ENCODE data around the gene CAMTA1.

The CAMTA1 gene

DNA sequence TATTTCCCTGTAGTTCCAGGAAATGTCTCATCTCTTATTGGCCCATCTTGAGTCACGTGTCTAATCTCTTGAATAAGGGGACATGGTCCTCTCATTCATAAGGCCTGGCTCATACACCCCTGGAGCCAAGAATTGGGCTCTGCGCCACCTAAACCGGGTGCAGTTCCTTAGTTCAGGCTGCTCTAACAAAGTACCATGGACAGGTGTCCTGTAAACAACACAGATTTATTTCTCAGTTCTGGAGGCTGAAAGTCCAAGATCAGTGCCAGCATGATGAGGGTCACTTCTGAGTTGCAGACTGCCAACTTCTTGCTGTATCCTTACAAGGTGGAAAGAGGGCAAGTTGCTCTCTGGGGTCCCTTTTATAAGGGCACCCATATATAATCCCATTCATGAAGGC is 925.6 kb downstream of the CAMTA1 start:
- Histone ChIP-seq H3K9ac (ENCODE audit: low read length) (no peak overlapping the region), H3K27ac (ENCODE audit: low read depth, low read length) (no peak overlapping the region), H3K4me1 (ENCODE audit: insufficient read depth, low read length) (no peaks in the 10 kb centered on the region), H3K36me3 (ENCODE audit: insufficient read depth, low read length) (no peaks in the 10 kb centered on the region), H3K4me3 (ENCODE audit: low read depth in 1 of 2, low read length in 2 of 2) (no peak overlapping the region), H3K9me3 (ENCODE audit: low read length) (no peaks in the 10 kb centered on the region), H3K27me3 (ENCODE audit: control insufficient read depth in 1 of 2, insufficient read depth in 2 of 2, low read length in 2 of 2) (peaks cover 0 to 10% of the 10 kb centered on the region in 2 donors)

DNA sequence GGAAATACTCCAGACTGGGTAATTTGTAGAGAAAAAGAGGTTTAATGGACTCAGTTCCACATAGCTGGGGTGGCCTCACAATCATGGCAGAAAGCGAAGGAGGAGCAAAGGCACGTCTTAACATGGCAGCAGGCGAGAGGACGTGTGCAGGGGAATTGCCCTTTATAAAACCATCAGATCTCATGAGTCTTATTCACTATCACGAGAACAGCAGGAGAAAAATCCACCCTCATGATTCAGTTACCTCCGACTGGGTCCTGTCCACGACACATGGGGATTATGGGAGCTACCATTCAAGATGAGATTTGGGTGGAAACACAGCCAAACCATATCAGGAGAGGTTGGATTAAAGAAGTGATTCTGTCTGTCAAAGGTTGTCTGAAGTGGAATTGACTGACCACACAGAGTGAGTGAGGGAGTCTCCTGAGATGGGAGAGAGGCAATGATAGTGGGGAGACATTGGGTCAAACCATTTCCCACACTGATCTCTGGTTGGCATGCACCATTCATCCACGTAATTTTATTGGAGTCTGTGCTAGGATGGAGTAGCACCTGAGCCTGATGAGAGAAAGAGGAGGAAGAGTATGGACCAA is 927.6 kb downstream of the CAMTA1 start:
- H3K27me3 ChIP-seq (ENCODE audit: control insufficient read depth in 1 of 2, insufficient read depth in 2 of 2, low read length in 2 of 2), result no peaks in the 10 kb centered on the region
- no peaks in the 10 kb centered on the region for H3K4me1 ChIP-seq (ENCODE audit: insufficient read depth, low read length)
- no peaks in the 10 kb centered on the region for H3K9me3 ChIP-seq (ENCODE audit: low read length)
- no peak overlapping the region for H3K4me3 ChIP-seq (ENCODE audit: low read depth in 1 of 2, low read length in 2 of 2)
- no peak overlapping the region for H3K27ac ChIP-seq (ENCODE audit: low read depth, low read length)
- H3K36me3 ChIP-seq (ENCODE audit: insufficient read depth, low read length), result no peaks in the 10 kb centered on the region
- H3K9ac ChIP-seq (ENCODE audit: low read length), result no peak overlapping the region

DNA sequence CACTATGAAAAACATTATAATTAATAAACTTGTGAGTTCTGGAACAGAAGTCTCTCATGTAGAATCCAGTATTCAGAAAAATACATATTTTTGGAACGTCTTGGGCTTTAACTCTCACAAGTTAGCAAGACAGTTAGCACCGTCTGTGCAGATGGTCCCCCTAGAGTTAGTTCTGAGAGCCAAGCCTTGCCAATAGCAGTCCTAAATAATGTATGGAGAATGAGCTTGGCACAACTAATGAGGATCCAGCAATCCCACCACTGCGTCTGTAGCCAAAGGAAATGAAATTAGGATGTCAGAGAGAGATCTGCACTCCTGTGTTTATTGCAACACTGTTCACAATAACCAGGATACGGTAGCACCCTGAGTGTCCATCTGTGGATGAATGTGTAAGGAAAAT is 931.3 kb downstream of the CAMTA1 start:
- Histone ChIP-seq H3K4me3 (ENCODE audit: low read depth in 1 of 2, low read length in 2 of 2) (no peak overlapping the region), H3K9ac (ENCODE audit: low read length) (no peak overlapping the region), H3K36me3 (ENCODE audit: insufficient read depth, low read length) (no peaks in the 10 kb centered on the region), H3K9me3 (ENCODE audit: low read length) (no peaks in the 10 kb centered on the region), H3K27me3 (ENCODE audit: control insufficient read depth in 1 of 2, insufficient read depth in 2 of 2, low read length in 2 of 2) (no peaks in the 10 kb centered on the region), H3K27ac (ENCODE audit: low read depth, low read length) (no peak overlapping the region), H3K4me1 (ENCODE audit: insufficient read depth, low read length) (no peaks in the 10 kb centered on the region)

DNA sequence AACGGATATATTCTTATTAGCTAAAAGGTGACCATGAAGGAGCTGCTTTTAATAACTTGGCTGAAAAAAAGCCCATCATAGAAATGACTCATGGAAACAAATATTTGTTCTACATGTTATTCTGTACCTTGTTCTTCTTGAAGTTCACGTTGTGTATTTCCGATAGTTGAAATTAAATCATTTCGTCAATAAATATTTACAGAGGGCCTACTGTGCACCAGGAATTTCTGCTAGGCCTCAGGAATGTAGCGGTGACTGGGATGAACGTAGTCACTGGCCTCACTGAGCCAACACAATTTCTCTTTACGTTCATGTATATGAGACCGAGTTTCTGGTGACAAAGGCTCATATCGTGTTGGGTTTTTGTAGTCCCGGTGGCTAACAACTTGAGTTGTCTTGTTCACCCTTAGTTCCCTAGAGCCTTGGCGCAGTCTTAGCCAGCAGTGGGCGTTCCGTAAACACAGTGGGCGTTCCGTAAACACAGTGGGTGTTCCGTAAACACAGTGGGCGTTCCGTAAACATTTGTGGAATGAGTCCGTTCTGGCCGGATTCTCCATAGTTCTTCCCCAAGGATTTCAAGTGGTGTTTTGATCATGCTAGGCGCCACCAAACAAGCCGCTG is 932.6 kb downstream of the CAMTA1 start:
- Histone ChIP-seq H3K9me3 (ENCODE audit: low read length) (no peaks in the 10 kb centered on the region), H3K27me3 (ENCODE audit: control insufficient read depth in 1 of 2, insufficient read depth in 2 of 2, low read length in 2 of 2) (no peaks in the 10 kb centered on the region), H3K4me1 (ENCODE audit: insufficient read depth, low read length) (no peaks in the 10 kb centered on the region), H3K27ac (ENCODE audit: low read depth, low read length) (no peak overlapping the region), H3K9ac (ENCODE audit: low read length) (no peak overlapping the region), H3K36me3 (ENCODE audit: insufficient read depth, low read length) (no peaks in the 10 kb centered on the region), H3K4me3 (ENCODE audit: low read depth in 1 of 2, low read length in 2 of 2) (no peak overlapping the region)

DNA sequence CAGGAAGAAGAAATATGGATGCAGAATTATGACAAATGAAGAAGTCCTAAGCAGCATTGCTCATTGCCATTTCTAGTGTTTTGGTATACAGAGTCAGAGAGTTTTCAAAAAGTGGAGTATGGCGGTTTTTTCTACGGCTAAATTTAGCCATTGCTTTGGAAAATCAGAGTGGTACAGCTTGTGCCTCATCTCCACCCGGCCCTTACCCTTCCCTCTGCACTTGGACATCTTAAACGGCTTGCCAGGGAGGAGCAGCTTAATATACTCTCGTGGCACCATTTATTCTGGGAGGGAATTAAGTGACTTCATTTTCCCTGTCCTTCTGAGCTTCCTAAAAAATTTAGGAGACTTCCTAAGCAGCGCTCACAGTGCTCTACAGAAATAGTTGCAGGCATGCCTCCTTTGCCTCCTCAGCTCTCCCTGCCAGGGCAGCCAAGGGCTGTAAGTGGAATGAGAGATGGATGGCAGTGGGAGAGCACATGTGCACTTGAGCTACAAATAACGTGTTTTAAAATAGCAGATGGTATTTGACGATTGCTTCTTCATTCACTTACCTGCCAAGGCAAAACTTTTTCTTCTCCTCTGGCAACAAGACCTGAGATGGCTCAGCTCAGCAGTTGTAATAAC is 934.3 kb downstream of the CAMTA1 start:
- Histone ChIP-seq H3K4me1 (ENCODE audit: insufficient read depth, low read length) (no peaks in the 10 kb centered on the region), H3K36me3 (ENCODE audit: insufficient read depth, low read length) (no peaks in the 10 kb centered on the region), H3K27me3 (ENCODE audit: control insufficient read depth in 1 of 2, insufficient read depth in 2 of 2, low read length in 2 of 2) (no peaks in the 10 kb centered on the region), H3K4me3 (ENCODE audit: low read depth in 1 of 2, low read length in 2 of 2) (no peak overlapping the region), H3K9me3 (ENCODE audit: low read length) (no peaks in the 10 kb centered on the region), H3K27ac (ENCODE audit: low read depth, low read length) (no peak overlapping the region), H3K9ac (ENCODE audit: low read length) (no peak overlapping the region)

DNA sequence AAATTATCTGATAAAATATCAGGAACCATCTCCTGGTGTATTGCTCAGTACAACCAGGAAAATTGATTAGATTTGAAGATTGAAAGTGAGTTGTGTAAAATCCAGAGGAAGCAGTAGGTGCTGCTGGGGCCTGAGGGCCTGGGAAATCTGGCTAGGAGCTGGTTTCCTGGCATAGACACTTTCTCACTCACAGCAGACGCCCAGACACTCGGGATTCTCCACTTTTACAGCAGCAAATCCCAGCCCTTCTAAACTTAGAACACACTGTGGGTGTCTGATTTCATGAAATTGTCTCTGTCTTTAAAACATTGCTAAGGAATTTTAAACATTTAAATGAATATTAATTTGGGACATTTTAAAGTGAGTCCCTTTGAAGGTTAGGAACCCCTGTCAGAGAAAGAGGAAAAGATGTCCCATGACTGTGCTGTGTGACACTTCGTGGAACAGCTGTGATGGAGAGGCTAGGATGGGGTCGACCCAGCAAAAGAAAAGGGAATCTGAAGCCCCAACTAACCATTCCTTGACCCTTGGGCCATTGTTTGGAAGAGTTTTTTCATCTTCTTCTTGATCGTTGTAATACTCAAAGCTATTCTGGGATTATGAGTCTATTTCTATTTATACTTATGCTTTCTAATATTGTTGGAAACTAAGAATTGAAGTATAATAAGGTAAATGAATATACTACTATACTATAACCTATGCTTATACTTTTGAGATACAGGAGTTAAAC is 936.9 kb downstream of the CAMTA1 start:
- H3K27ac ChIP-seq (ENCODE audit: low read depth, low read length), result no peak overlapping the region
- H3K4me1 ChIP-seq (ENCODE audit: insufficient read depth, low read length), result no peaks in the 10 kb centered on the region
- H3K36me3 ChIP-seq (ENCODE audit: insufficient read depth, low read length), result no peaks in the 10 kb centered on the region
- H3K9me3 ChIP-seq (ENCODE audit: low read length), result no peaks in the 10 kb centered on the region
- no peaks in the 10 kb centered on the region for H3K27me3 ChIP-seq (ENCODE audit: control insufficient read depth in 1 of 2, insufficient read depth in 2 of 2, low read length in 2 of 2)
- H3K4me3 ChIP-seq (ENCODE audit: low read depth in 1 of 2, low read length in 2 of 2), result no peak overlapping the region
- H3K9ac ChIP-seq (ENCODE audit: low read length), result no peak overlapping the region

DNA sequence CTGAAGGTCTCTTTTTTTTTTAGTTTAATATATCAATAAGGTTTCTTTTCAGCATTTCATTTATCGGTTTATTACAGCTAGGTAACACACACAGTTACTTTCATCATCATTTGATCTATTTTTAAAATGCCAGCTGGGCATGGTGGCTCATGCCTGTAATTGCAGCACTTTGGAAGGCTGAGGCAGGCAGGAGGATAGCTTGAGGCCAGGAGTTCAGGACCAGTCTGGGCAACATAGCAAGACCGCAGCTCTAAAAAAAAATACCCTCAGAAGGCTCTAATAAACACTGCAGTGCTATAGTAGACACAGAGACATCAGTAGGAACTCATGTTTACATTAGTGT is 937.4 kb downstream of the CAMTA1 start:
- Histone ChIP-seq H3K4me1 (ENCODE audit: insufficient read depth, low read length) (no peaks in the 10 kb centered on the region), H3K27ac (ENCODE audit: low read depth, low read length) (no peak overlapping the region), H3K9ac (ENCODE audit: low read length) (no peak overlapping the region), H3K36me3 (ENCODE audit: insufficient read depth, low read length) (no peaks in the 10 kb centered on the region), H3K27me3 (ENCODE audit: control insufficient read depth in 1 of 2, insufficient read depth in 2 of 2, low read length in 2 of 2) (no peaks in the 10 kb centered on the region), H3K9me3 (ENCODE audit: low read length) (no peaks in the 10 kb centered on the region), H3K4me3 (ENCODE audit: low read depth in 1 of 2, low read length in 2 of 2) (no peak overlapping the region)

DNA sequence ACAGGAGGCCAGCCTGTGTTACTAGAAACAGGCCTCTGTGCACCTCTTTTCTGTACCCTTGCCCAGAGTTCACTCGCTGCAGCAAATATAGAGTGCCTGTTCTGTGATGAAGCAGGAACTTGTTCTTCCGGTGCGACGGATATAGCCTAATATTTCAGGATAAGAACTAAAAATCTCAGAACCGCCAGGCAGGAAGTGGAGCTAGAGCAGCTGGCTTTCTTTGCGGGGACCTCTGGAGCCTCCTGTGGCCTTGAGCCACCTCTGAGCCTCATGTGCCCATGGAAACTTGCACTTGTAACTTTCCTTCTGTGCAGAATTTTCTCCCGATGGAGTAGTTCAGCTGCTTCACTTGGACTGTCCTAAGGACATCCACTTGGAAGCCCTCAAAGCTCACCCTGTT is 941.4 kb downstream of the CAMTA1 start:
- Histone ChIP-seq H3K27me3 (ENCODE audit: control insufficient read depth in 1 of 2, insufficient read depth in 2 of 2, low read length in 2 of 2) (no peaks in the 10 kb centered on the region), H3K4me3 (ENCODE audit: low read depth in 1 of 2, low read length in 2 of 2) (no peak overlapping the region), H3K27ac (ENCODE audit: low read depth, low read length) (no peak overlapping the region), H3K36me3 (ENCODE audit: insufficient read depth, low read length) (no peaks in the 10 kb centered on the region), H3K9ac (ENCODE audit: low read length) (no peak overlapping the region), H3K4me1 (ENCODE audit: insufficient read depth, low read length) (no peaks in the 10 kb centered on the region), H3K9me3 (ENCODE audit: low read length) (no peaks in the 10 kb centered on the region)

DNA sequence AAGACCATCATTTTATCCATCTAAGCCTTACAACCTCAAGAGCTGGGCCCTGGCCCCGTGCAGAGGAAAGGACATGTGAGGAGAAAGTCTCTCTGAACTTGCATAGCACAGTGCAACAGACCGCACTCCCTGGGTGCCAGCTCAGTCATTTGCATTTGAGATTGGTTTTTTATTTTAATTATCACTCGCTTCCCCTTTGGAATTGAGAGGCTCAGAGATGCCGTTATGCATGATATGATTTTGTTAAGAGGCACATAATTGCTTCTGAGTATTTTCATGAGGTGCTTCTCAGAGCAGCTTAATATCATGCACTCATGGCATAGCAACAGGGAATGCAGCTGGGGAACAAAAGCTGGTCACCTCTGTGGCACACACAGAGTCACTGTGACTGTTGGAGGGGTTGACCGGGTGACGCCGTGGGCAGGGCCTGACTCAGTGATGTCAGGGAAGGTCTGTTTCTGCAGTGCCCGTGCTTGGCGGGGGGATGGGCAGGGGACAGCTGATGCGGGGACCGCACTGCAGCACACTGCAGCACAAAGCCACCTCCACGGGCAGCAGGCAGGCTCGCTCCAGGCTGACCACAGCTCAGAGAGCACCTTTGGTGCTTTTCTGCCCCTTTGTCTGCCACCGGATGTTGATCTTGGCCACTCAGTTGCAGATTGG is 942.7 kb downstream of the CAMTA1 start:
- Histone ChIP-seq H3K27me3 (ENCODE audit: control insufficient read depth in 1 of 2, insufficient read depth in 2 of 2, low read length in 2 of 2) (no peaks in the 10 kb centered on the region), H3K36me3 (ENCODE audit: insufficient read depth, low read length) (no peaks in the 10 kb centered on the region), H3K9me3 (ENCODE audit: low read length) (no peaks in the 10 kb centered on the region), H3K9ac (ENCODE audit: low read length) (no peak overlapping the region), H3K4me3 (ENCODE audit: low read depth in 1 of 2, low read length in 2 of 2) (no peak overlapping the region), H3K27ac (ENCODE audit: low read depth, low read length) (no peak overlapping the region), H3K4me1 (ENCODE audit: insufficient read depth, low read length) (no peaks in the 10 kb centered on the region)

DNA sequence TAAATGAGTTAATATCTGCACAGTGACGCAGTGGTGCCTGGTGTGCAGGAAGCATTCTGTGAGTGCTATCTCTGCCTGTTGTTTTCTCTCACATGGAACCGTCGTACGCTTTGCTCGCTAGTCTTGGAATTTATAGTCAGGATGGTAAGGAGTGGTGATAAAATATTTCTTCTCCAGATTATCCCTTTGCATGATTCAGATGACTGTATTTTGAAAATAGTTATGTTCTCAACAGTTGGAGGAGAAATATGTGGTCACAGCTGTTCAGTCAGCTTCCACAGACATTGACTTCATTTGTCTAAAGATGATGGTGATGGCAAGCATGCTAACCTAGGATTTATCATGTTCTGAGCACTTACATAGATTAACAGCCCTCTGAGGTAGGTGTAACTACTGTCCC is 944.5 kb downstream of the CAMTA1 start:
- no peak overlapping the region for H3K27ac ChIP-seq (ENCODE audit: low read depth, low read length)

DNA sequence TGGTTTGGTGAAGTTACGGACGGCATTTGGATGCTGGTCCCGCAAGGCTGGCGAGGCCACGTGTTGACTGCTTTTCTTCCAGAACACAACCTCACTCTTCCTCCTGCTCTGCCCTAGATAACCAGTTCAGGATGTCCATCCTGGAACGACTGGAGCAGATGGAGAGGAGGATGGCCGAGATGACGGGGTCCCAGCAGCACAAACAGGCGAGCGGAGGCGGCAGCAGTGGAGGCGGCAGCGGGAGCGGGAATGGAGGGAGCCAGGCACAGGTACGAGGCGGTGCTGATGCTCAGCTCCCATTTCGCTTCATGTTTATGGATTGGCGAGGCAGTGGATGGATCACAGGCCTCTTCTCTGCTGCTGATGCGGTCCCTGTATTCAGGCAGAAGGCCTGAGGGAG is 947.1 kb downstream of the CAMTA1 start:
- Histone ChIP-seq H3K36me3 (ENCODE audit: insufficient read depth, low read length) (peaks cover 5% of the 10 kb centered on the region), H3K9ac (ENCODE audit: low read length) (no peak overlapping the region), H3K27ac (ENCODE audit: low read depth, low read length) (no peak overlapping the region), H3K4me1 (ENCODE audit: insufficient read depth, low read length) (no peaks in the 10 kb centered on the region), H3K4me3 (ENCODE audit: low read depth in 1 of 2, low read length in 2 of 2) (no peak overlapping the region), H3K27me3 (ENCODE audit: control insufficient read depth in 1 of 2, insufficient read depth in 2 of 2, low read length in 2 of 2) (no peaks in the 10 kb centered on the region), H3K9me3 (ENCODE audit: low read length) (no peaks in the 10 kb centered on the region)

More for the DNA sequence above, 944.5 kb downstream of the CAMTA1 start:
- no peaks in the 10 kb centered on the region for H3K36me3 ChIP-seq (ENCODE audit: insufficient read depth, low read length)
- no peaks in the 10 kb centered on the region for H3K4me1 ChIP-seq (ENCODE audit: insufficient read depth, low read length)
- H3K9me3 ChIP-seq (ENCODE audit: low read length), result no peaks in the 10 kb centered on the region
- H3K27me3 ChIP-seq (ENCODE audit: control insufficient read depth in 1 of 2, insufficient read depth in 2 of 2, low read length in 2 of 2), result no peaks in the 10 kb centered on the region
- no peak overlapping the region for H3K4me3 ChIP-seq (ENCODE audit: low read depth in 1 of 2, low read length in 2 of 2)
- no peak overlapping the region for H3K9ac ChIP-seq (ENCODE audit: low read length)

All from muscle layer of colon (tissue), 2 donors.